Neural progenitor cell (in vitro differentiated cells): ENCODE measurements around the gene MRTFB.

Experiments used
- EZH2 ChIP-seq: fragments of 200-600 bp; sonication (generic); IDR thresholded peaks from 2 replicates; pipeline ENCODE4 v1.6.1; 2017; ENCODE audit warnings: antibody characterized with exemption, mild to moderate bottlenecking, moderate library complexity
- TF ChIP-seq, protein P1 (sequence below): fragments of 200-600 bp; sonication (generic); IDR thresholded peaks from 2 replicates; pipeline ENCODE4 v1.5.1; 2017; ENCODE audit warnings: antibody characterized with exemption, mild to moderate bottlenecking

DNA sequence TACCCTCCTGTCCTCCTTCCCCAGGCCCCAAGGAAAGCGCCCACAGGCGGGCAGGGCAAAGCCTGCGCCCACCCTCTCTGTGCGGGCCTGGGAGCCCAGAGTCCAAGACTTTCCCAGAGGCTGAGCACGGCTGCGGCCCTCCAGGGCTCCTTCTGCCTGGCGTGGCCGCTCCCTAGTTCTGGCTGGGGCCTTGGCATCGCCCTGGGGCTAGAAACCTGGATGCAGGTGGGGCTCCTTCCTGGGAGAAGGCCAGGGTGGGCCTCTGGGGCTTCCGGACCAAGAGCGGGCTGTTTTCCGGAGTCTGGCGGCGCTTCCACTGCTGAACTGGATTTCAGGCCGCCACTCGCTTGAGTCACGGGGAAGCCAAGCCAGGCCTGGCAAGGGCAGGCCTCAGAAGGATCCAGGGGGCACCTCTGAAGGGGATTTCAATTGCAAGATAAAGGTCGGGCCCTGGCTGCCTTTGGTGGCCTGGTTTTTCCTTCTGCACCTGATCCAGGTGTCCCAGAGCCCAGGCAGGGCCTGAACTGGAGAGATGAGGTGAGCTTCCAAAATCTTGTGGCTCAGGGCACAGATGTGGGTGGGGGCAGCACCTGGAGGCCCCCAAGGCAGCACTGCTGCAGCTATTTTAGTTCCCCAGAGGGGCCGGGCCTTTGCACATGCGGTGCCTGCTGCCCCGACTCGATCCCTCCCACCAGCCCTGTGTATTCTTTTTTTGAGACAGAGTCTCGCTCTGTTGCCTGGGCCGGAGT lies 227.4 kb downstream of the MRTFB start:
- TF ChIP-seq, protein P1, sequence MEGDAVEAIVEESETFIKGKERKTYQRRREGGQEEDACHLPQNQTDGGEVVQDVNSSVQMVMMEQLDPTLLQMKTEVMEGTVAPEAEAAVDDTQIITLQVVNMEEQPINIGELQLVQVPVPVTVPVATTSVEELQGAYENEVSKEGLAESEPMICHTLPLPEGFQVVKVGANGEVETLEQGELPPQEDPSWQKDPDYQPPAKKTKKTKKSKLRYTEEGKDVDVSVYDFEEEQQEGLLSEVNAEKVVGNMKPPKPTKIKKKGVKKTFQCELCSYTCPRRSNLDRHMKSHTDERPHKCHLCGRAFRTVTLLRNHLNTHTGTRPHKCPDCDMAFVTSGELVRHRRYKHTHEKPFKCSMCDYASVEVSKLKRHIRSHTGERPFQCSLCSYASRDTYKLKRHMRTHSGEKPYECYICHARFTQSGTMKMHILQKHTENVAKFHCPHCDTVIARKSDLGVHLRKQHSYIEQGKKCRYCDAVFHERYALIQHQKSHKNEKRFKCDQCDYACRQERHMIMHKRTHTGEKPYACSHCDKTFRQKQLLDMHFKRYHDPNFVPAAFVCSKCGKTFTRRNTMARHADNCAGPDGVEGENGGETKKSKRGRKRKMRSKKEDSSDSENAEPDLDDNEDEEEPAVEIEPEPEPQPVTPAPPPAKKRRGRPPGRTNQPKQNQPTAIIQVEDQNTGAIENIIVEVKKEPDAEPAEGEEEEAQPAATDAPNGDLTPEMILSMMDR = no peak
- no peak for TF ChIP-seq EZH2
